ENCODE data around the gene SHANK3.
"Not testable (repeated sequence)": the region's sequence is repeated elsewhere in the genome, so short reads cannot be mapped to it uniquely, and the experiment has no call there.

The SHANK3 gene

DNA sequence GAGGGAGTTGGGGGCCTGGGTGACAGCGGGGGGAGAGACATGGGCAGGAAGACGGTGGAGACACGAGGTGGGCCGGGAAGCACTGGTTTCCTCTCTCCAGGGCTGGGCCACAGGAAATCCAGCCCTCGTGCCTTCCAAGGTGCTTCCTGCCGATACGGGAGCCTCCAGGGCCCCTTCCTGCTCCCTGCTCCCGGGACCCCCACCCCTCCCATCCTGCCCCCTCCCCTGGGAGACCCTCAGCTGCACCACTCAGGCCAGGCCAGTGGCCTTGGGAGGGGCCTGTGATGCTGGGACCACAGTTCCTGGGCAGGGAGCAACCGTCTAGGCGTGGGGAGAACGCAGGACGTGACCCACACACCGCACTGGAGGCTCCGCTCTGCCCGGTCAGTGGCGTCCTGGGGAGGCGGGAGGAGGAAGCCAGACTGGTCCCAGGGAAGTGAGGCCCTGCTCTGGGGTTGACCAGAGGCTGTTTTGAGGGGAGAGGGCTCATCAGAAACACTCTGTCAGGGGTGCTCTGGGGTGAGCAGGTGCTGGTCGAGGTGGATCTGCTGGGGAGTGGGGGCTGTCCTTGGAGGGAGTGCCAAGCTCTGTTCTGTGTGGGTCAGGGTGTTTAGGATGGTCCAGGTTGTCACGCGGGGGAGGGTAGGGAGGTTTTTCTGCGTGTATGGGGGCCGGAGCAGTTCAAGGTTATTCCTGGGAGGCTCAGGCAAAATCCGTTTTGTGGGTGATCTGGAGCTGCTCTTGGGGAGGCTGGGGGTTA is at the start of gene SHANK3:
TSS of gene SHANK3 (plus strand) at position 353 of the 760 bp plus-strand sequence.
- DNase-seq, result no peak

DNA sequence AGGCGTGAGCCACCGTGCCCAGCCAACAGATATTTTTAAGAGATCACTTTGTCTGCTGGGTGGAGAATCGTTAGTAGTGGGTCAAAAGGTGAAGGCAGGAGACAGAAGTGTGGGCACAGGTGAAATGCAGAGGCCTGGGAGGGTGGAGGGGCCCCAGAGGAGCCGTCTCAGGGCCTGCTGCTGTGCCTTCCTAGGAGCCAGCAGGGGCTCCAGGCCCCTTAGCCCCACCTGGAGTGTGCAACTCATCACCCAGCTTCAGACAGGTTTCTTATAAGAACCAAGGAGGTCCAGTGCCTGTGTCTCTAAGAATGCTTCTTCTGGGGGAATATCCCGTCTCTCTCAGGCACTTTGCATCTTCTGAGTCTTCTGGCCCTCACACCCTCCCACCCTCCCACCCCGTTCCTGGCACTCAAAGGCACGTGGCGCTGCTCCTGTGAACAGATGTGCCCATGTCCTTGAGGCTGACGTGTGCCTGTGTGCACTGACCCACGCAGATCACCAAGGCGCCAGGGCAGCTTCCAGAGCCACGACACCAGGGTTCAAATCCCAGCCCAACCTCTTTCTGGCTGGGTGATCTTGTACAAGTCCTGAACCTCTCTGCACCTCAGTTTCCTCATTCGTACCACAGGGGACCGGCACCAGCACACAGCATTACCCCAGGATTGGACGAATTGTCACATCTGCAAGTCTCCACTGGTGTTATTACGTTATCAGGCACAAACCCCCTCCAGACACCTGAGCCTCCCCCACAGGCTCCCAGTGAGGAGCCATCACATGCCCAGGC is 48.1 kb upstream of the SHANK3 start:
- no peak for DNase-seq

DNA sequence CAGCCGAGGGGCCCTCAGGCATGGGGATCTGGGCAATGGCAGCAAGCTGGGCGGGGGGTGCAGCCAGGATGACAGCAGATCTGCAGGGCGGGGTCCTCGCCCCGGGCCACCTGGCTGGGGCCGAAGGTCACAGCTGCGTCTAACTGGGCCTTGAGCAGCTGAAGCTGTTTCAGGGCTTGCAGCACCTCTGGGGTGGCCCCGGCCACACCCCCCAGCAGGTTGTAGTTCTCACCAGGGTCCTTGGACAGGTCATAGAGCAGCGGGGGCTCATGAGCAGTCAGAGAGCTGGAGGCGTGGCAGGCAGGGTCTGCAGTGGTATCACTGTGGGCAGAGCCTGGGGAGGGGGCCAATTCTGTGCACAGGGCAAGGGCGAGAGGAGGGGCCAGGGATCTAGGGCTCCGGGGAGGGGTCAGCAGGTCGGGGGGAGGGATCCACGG is 47.5 kb upstream of the SHANK3 start:
- no peak for DNase-seq

DNA sequence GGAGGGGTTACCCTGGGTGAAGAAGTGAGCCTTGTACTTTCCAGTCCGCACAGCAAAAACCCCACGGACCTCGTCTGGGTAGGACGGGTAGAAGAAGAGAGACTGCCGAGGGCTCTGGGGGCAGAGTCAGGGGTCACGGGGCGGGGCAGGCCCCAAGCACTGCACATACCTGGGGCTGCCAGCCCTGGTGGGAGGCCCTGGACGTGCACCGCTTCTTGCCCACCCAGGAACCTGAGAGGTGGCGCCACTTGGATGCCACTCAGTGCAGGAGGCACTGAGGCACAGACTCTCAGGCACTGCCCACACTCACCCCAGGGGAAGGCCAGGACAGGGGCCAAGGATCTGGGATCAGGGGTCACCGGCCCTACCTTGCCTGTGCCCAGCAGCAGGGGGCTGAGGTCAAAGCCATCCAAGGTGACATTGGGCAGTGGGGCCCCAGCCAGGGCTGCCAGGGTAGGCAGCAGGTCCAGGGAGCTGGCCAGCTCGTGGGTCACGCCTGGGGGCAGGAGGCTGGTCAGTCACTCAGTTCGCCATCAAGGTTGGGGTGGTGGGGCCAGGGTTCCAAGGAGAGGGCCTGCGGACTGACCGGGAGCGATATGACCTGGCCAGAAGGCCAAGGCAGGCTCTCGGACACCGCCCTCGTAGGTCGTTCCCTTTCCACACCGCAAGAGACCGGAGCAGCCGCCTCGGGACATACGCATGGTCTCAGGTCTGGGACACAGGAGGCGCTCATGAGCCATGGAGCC is 46.9 kb upstream of the SHANK3 start:
- no peak for DNase-seq

GRCh38 chr22:50626314-50626849 is 46.2 kb upstream of the SHANK3 start:
- no peak for DNase-seq

DNA sequence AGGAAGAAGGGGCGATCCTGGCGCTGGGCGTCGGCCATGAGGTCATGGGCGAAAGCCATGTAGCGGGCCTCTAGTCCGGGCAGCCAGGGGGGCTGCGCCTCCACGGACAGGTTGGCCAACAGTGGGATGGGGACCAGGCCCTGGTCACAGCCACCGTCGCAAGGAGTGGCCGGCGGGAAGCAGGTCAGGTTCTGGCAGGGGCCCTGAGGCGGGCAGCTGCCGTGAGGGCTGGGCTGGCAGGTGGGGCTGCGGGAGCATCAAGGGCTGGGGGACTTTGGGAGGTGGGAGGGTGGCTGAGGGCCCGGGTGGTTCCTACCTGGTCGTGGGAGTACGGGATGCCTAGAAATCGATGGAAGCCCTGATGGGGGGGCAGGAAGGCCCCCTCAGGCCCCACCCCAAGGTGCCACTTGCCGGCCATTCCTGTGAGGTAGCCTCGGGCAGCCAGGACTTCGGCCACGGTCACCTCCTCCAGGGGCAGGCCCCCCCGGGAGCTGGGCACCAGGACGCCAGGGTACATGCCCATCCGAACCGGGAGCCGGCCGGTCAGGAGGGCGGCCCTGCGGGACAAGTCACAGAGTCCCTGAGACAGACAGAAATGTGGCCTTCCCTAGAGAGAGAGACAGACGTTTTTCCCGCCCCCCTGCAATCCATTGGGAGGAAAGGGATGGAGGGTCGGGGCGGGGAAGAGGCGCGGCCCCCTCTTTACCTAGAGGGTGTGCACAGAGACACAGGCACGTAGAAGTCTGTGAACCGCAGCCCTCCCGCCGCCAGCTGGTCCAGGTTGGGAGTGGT is 45.6 kb upstream of the SHANK3 start:
- no peak for DNase-seq

DNA sequence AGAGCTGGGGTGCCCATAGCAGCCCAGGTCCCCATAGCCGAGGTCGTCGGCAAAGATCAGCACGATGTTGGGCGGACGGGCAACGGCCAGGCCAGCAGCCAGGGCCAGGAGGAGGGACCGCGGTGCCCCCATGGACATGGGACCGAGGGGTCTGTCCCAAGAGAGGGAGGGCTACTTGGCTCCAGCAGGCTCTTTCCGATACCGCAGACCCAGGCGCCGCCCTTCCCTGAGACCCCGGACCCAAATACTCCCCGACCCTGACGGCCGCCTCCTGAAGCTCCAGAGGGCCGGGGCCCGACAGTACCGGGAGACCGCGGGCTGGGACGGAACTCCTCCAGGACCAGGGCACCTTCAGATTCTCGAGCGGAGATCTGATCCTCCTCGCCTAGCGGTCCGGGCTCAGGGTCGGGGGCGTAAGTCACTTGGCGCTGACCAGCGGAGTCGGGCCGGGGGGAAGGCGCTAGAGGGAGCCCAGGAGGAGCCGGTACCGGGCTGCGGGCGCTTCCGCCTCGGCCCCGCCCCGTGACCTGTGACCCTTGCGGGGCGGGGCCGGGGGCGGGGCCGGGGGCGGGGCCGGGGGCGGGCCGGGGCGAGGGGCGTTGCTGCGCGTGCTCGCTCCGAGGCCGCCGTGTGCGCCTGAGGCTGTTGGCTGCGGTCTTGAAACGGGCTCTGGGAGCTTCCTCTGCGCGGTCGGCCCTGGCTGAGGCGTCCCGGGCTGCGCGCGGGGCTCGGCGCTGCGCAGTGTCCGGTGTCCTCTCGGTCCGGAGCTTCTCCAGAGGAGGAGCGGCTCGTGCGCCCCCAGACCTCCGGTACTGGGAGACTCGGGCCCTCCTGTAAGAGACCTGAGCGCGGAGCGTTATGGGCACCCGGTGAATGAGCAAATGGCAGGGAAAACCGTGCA is 44.7 kb upstream of the SHANK3 start, which contains the start of gene ARSA:
TSS of gene ARSA (minus strand) at position 511 of the 901 bp plus-strand sequence. CDS start at position 138, 373 bp downstream.
- DNase-seq, result peak in 1 of 2 experiments; percentile 80

- no peak for DNase-seq
Observed at GRCh38 chr22:50628543-50629134, 44.0 kb upstream of the SHANK3 start.

GRCh38 chr22:50630376-50630775 is 42.2 kb upstream of the SHANK3 start:
- no peak for DNase-seq

- no peak for DNase-seq
Observed at GRCh38 chr22:50633086-50633485, 39.5 kb upstream of the SHANK3 start.

- DNase-seq, result no peak
Observed at GRCh38 chr22:50633771-50634170, 38.9 kb upstream of the SHANK3 start.

- DNase-seq, result no peak
Observed at GRCh38 chr22:50635591-50635990, 37.0 kb upstream of the SHANK3 start.

DNA sequence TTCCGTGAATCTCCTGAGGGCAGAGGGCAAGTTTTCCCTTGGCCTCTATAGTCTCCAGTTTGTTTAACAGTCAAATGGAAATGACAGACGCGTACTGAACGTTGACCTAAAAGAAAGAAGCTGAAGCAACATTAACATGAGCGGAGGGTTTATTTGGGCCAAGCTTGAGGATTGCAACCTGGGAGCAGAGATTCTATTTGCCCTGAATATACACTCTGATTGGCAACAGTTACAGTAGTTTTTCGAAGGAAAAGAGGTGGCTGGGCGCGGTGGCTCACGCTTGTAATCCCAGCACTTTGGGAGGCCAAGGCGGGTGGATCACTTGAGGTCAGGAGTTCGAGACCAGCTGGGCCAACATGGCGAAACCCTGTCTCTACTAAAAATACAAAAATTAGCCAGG is 32.3 kb upstream of the SHANK3 start:
- not testable (repeated sequence) for DNase-seq

DNA sequence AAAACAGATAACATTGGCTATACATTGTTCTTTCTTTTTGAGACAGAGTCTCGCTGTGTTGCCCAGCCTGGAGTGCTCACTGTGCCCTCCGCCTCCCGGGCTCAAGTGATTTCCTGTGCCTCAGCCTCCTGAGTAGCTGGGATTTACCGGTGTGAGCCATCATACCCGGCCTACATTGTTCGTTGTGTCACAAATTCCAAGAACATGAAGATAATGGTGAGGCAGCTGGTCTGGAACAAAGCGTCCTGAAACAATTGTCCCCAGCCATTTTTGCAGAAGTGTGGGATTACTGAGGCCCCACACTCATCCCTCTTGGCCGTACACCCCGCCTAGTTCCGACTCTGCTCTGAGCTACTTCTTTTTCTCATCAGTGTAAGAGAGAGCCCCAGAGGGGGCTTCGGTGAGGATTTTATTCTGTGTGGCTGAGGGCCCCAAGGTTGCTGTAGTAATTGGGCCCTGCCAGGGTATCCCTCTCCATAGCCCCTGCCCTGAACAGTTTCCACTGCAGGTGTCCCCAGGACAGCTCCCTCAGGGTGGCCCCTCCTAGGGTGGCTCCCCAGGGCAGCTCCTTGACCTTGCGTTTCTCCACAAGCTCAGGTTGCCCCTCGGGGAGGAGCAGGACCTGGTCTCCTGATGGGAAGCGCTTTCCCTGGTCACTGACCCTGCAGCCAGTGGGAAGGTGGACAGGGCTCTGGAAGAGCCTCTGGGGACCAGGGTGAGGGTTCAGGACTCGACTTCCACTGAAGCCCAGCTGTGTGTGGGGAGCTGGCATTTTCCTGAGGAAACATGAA is 31.6 kb upstream of the SHANK3 start:
- no peak for DNase-seq

- DNase-seq, result peak in 1 of 2 experiments; percentile 20
Observed at GRCh38 chr22:50641696-50642607, 30.7 kb upstream of the SHANK3 start.

GRCh38 chr22:50643021-50643820 is 29.4 kb upstream of the SHANK3 start:
- not testable (repeated sequence) for DNase-seq

DNA sequence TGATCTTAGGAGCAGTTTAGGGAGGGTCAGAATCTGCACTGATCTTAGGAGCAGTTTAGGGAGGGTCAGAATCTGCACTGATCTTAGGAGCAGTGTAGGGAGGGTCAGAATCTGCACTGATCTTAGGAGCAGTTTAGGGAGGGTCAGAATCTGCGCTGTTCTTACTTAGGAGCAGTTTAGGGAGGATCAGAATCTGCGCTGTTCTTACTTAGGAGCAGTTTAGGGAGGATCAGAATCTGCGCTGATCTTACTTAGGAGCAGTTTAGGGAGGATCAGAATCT is 28.9 kb upstream of the SHANK3 start:
- DNase-seq, result not testable (repeated sequence)

DNA sequence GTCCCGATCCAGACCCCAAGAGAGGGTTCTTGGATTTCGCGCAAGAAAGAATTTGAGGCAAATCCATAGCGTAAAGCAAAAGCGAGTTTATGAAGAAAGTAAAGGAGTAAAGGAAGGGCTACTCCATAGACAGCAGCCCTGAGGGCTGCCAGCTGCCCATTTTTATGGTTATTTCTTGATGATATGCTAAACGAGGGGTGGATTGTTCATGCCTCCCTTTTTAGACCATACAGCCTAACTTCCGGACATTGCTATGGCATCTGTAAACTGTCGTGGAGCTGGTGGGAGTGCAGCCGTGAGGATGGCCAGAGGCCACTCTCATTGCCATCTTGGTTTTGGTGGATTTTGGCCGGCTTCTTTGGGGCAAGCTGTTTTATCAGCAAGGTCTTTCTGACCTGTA is 19.4 kb upstream of the SHANK3 start:
- no peak for DNase-seq

Data from NCI-H526 (cell line).